DOHH2 (cell line): ENCODE results near the gene RIPOR3.

Experiments used
- H3F3A ChIP-seq: fragments of 200-600 bp; sonication (generic), shearing (Covaris generic); 2 replicates; pipeline ENCODE4 v1.6.0; 2016; ENCODE audit warnings: antibody characterized with exemption, mild to moderate bottlenecking; ENCODE audit not compliant: control insufficient read depth, insufficient read depth
- H3K27ac ChIP-seq: fragments of 200-600 bp; sonication (generic); 2 replicates; pipeline ENCODE4 v1.5.1; 2014; ENCODE audit warnings: low read depth, mild to moderate bottlenecking, low read length, moderate library complexity
- H3K27me3 ChIP-seq: fragments of 200-600 bp; sonication (generic); 2 replicates; pipeline ENCODE4 v1.6.1; 2014; ENCODE audit warnings: mild to moderate bottlenecking, low read length, mixed read lengths; ENCODE audit not compliant: control insufficient read depth
- H3K36me3 ChIP-seq: fragments of 200-600 bp; sonication (generic); 2 replicates; pipeline ENCODE4 v1.6.1; 2014; ENCODE audit warnings: mild to moderate bottlenecking, low read length, moderate library complexity, mixed read lengths; ENCODE audit not compliant: control insufficient read depth
- H3K4me1 ChIP-seq: fragments of 200-600 bp; sonication (generic); 2 replicates; pipeline ENCODE4 v1.6.1; 2014; ENCODE audit warnings: mild to moderate bottlenecking, low read length, mixed read lengths; ENCODE audit not compliant: control insufficient read depth
- H3K4me2 ChIP-seq: fragments of 200-600 bp; sonication (generic); 2 replicates; pipeline ENCODE4 v1.6.0; 2014; ENCODE audit warnings: mild to moderate bottlenecking, low read length, moderate library complexity
- H3K4me3 ChIP-seq: fragments of 200-600 bp; sonication (generic); 2 replicates; pipeline ENCODE4 v1.5.1; 2014; ENCODE audit warnings: mild to moderate bottlenecking, low read length, mixed read lengths
- H3K79me2 ChIP-seq: fragments of 200-600 bp; sonication (generic); 2 replicates; pipeline ENCODE4 v1.6.1; 2014; ENCODE audit warnings: mild to moderate bottlenecking, low read length, mixed read lengths; ENCODE audit not compliant: control insufficient read depth
- H3K9me2 ChIP-seq: fragments of 200-600 bp; sonication (generic); replicated peaks from 2 replicates; pipeline ENCODE4 v1.6.1; 2014; ENCODE audit warnings: mild to moderate bottlenecking, low read length, mixed read lengths; ENCODE audit not compliant: control insufficient read depth
- H3K9me3 ChIP-seq: fragments of 200-600 bp; sonication (generic); 2 replicates; pipeline ENCODE4 v1.6.1; 2014; ENCODE audit warnings: antibody characterized with exemption, low read length, mixed read lengths; ENCODE audit not compliant: control insufficient read depth, insufficient read depth
- H4K20me1 ChIP-seq: fragments of 200-600 bp; sonication (generic); 2 replicates; pipeline ENCODE4 v1.6.0; 2014; ENCODE audit warnings: low read depth, mild to moderate bottlenecking, antibody characterized with exemption, low read length, moderate library complexity; ENCODE audit not compliant: control insufficient read depth, insufficient read depth
- EZH2phosphoT487 ChIP-seq: fragments of 200-600 bp; sonication (generic); IDR thresholded peaks from 2 replicates; pipeline ENCODE4 v1.6.1; 2017; ENCODE audit warnings: borderline replicate concordance, mild to moderate bottlenecking, antibody characterized with exemption, low read length, moderate library complexity, mixed read lengths
- TF ChIP-seq, protein P1 (sequence below): fragments of 200-600 bp; sonication (generic); IDR thresholded peaks from one replicate; pipeline ENCODE4 v1.5.1; 2014; ENCODE audit warnings: antibody characterized with exemption, mild to moderate bottlenecking, low read depth, low read length; ENCODE audit not compliant: poor library complexity, severe bottlenecking

The RIPOR3 gene

DNA sequence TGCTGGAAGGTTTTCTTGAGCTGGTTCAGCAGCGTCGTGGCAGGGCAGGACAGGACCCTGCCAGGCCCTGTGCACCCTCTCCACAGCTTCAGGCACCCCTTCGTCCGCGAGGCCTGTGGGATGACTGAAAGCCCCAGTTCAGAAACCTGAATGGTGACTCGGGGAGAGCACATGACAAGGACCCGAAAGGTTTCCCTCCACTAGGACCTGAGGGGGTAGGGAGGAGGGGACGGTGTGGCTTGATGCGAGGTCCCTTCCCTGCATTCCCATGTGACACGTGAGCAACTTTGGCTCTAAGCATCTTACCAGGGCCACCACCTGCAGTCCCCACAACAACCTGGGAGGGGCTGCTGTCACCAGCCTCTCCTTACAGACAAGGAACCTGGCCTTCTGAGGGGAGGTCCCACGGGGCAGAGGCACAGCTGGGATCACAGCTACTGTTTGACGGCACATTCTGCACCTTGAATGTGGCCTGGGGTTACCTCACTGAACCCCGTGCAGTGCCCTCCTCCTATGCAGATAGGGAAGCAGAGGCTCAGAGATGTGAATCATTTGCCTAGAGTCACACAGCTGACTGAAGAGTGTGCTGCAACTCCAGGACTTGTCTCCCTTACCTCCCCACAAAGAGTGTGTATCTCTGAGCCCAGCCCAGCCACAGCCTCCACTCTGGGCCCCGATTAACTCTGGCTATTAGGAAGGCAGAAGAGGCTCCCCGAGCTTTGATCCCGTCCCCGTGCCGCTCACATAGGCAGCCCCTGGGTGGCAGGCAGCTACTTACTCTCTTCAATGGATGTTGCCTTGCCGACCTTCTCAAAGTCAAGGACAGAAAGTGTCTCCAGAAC lies 96.5 kb downstream of the RIPOR3 start:
- Histone ChIP-seq H3K79me2 (no peaks in the 10 kb centered on the region), H3K9me3 (no peaks in the 10 kb centered on the region), H3K36me3 (no peaks in the 10 kb centered on the region), H3K4me3 (no peak overlapping the region), H3K27me3 (peaks cover 32% of the 10 kb centered on the region), H3K27ac (no peak overlapping the region), H3F3A (no peaks in the 10 kb centered on the region), H3K4me1 (peaks cover 5% of the 10 kb centered on the region), H4K20me1 (no peaks in the 10 kb centered on the region), H3K4me2 (no peak overlapping the region), H3K9me2 (no peaks in the 10 kb centered on the region)
- TF ChIP-seq, protein P1, sequence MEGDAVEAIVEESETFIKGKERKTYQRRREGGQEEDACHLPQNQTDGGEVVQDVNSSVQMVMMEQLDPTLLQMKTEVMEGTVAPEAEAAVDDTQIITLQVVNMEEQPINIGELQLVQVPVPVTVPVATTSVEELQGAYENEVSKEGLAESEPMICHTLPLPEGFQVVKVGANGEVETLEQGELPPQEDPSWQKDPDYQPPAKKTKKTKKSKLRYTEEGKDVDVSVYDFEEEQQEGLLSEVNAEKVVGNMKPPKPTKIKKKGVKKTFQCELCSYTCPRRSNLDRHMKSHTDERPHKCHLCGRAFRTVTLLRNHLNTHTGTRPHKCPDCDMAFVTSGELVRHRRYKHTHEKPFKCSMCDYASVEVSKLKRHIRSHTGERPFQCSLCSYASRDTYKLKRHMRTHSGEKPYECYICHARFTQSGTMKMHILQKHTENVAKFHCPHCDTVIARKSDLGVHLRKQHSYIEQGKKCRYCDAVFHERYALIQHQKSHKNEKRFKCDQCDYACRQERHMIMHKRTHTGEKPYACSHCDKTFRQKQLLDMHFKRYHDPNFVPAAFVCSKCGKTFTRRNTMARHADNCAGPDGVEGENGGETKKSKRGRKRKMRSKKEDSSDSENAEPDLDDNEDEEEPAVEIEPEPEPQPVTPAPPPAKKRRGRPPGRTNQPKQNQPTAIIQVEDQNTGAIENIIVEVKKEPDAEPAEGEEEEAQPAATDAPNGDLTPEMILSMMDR, result no peak
- TF ChIP-seq EZH2phosphoT487, result no peak

DNA sequence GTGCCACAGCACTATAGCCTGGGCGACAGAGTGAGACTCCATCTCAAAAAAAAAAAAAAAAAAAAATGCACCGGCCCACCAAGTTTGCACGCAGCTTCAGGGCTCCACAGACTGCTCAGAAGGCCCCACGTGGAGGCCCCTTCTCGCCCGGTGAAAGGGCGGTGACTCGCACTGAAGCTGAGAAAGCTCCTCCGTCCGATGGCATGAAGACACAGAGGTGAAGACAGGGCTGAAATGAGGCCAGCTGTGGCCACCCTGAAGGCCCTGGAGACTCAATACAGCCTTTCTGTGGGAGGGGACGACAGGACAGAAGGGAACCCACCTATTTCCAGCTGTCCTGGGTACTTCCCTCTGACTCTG lies 97.1 kb downstream of the RIPOR3 start:
- H3K9me3 ChIP-seq, result no peaks in the 10 kb centered on the region
- no peaks in the 10 kb centered on the region for H4K20me1 ChIP-seq
- H3K27ac ChIP-seq, result no peak overlapping the region
- H3F3A ChIP-seq, result no peaks in the 10 kb centered on the region
- TF ChIP-seq, protein P1, result no peak
- no peak for TF ChIP-seq EZH2phosphoT487
- no peaks in the 10 kb centered on the region for H3K4me1 ChIP-seq
- H3K79me2 ChIP-seq, result no peaks in the 10 kb centered on the region
- H3K36me3 ChIP-seq, result no peaks in the 10 kb centered on the region
- no peaks in the 10 kb centered on the region for H3K9me2 ChIP-seq
- no peak overlapping the region for H3K4me3 ChIP-seq
- H3K27me3 ChIP-seq, result peaks cover 26% of the 10 kb centered on the region
- no peak overlapping the region for H3K4me2 ChIP-seq

DNA sequence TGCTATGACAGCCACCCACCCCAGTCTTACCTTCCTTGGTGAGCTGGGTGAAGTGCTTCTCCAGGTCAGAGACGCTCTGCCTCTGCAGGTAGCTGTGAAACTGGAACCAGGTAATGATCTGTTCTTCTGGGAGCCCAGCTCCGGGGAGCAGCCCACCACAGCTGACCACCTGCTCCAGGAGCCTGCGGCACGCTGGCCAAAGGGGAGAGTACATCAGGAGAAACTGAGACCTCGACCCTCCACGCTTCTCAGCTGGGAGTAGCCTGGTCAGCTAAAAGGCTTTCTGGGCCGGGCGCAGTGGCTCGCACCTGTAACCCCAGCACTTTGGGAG lies 98.4 kb downstream of the RIPOR3 start:
- no peaks in the 10 kb centered on the region for H3F3A ChIP-seq
- no peaks in the 10 kb centered on the region for H3K9me3 ChIP-seq
- TF ChIP-seq EZH2phosphoT487, result no peak
- TF ChIP-seq, protein P1, result no peak
- no peak overlapping the region for H3K4me2 ChIP-seq
- H3K27ac ChIP-seq, result no peak overlapping the region
- H3K4me3 ChIP-seq, result no peak overlapping the region
- H3K79me2 ChIP-seq, result no peaks in the 10 kb centered on the region
- no peaks in the 10 kb centered on the region for H3K4me1 ChIP-seq
- no peaks in the 10 kb centered on the region for H3K9me2 ChIP-seq
- no peaks in the 10 kb centered on the region for H4K20me1 ChIP-seq
- no peaks in the 10 kb centered on the region for H3K36me3 ChIP-seq
- peaks cover 16% of the 10 kb centered on the region for H3K27me3 ChIP-seq
